Muscle layer of duodenum (tissue), 2 donors: ENCODE data around the gene ZNF750.

ENCODE experiments used
- H3K27ac ChIP-seq: one replicate; pipeline ENCODE4 v1.7.0; 2013; ENCODE audit warnings: mild to moderate bottlenecking, low read length
- H3K27me3 ChIP-seq: one replicate; pipeline ENCODE4 v1.7.0; 2013; ENCODE audit warnings: low read depth, mild to moderate bottlenecking, control low read depth, low read length
- H3K36me3 ChIP-seq, 2 donors: one replicate each; pipeline ENCODE4 v1.7.0; 2013; ENCODE audit warnings: low read length in 2 of 2, control low read depth in 1 of 2, mild to moderate bottlenecking in 1 of 2; ENCODE audit not compliant: insufficient read depth in 2 of 2, control insufficient read depth in 1 of 2
- H3K4me1 ChIP-seq, 2 donors: one replicate each; pipeline ENCODE4 v1.7.0; 2013; ENCODE audit warnings: low read length in 2 of 2, mild to moderate bottlenecking in 2 of 2, control low read depth in 1 of 2, moderate library complexity in 1 of 2; ENCODE audit not compliant: insufficient read depth in 2 of 2, control insufficient read depth in 1 of 2
- H3K4me3 ChIP-seq, 2 donors: one replicate each; pipeline ENCODE4 v1.7.0; 2013; ENCODE audit warnings: low read length in 2 of 2, low read depth in 1 of 2, mild to moderate bottlenecking in 1 of 2
- H3K9me3 ChIP-seq, 2 donors: one replicate each; pipeline ENCODE4 v1.7.0; 2013; ENCODE audit warnings: low read length in 2 of 2, control low read depth in 1 of 2, mild to moderate bottlenecking in 1 of 2; ENCODE audit not compliant: control insufficient read depth in 1 of 2
- donor health status: healthy.

Gene ZNF750

GRCh38 chr17:82814834-82815233, 25.0 kb downstream of the ZNF750 start:
- Histone ChIP-seq H3K36me3 (peaks cover 6 to 77% of the 10 kb centered on the region in 2 donors), H3K27ac (no peak overlapping the region)

GRCh38 chr17:82813299-82814051, 26.3 kb downstream of the ZNF750 start:
- peaks cover 6 to 71% of the 10 kb centered on the region in 2 donors for H3K36me3 ChIP-seq
- H3K27me3 ChIP-seq, result no peaks in the 10 kb centered on the region
- H3K27ac ChIP-seq, result no peak overlapping the region
- no peak overlapping the region for H3K4me3 ChIP-seq
- no peaks in the 10 kb centered on the region for H3K4me1 ChIP-seq
- no peaks in the 10 kb centered on the region for H3K9me3 ChIP-seq

More at GRCh38 chr17:82814834-82815233, 25.0 kb downstream of the ZNF750 start:
- H3K9me3 ChIP-seq, result peaks cover 0 to 6% of the 10 kb centered on the region in 2 donors
- no peak overlapping the region for H3K4me3 ChIP-seq
- no peaks in the 10 kb centered on the region for H3K4me1 ChIP-seq
- no peaks in the 10 kb centered on the region for H3K27me3 ChIP-seq

- peaks cover 6 to 68% of the 10 kb centered on the region in 2 donors for H3K36me3 ChIP-seq
These were observed 27.2 kb downstream of the ZNF750 start for GRCh38 chr17:82812601-82813000.

GRCh38 chr17:82812058-82812457, 27.8 kb downstream of the ZNF750 start:
- H3K9me3 ChIP-seq, result no peaks in the 10 kb centered on the region
- H3K27ac ChIP-seq, result no peak overlapping the region
- no peak overlapping the region for H3K4me3 ChIP-seq
- no peaks in the 10 kb centered on the region for H3K27me3 ChIP-seq
- H3K36me3 ChIP-seq, result peaks cover 6 to 64% of the 10 kb centered on the region in 2 donors
- H3K4me1 ChIP-seq, result no peaks in the 10 kb centered on the region

More at GRCh38 chr17:82812601-82813000, 27.2 kb downstream of the ZNF750 start:
- no peak overlapping the region for H3K4me3 ChIP-seq
- no peak overlapping the region for H3K27ac ChIP-seq
- H3K4me1 ChIP-seq, result no peaks in the 10 kb centered on the region
- no peaks in the 10 kb centered on the region for H3K9me3 ChIP-seq
- no peaks in the 10 kb centered on the region for H3K27me3 ChIP-seq

GRCh38 chr17:82810644-82811430, 29.0 kb downstream of the ZNF750 start:
- Histone ChIP-seq H3K36me3 (peaks cover 0 to 66% of the 10 kb centered on the region in 2 donors), H3K27me3 (no peaks in the 10 kb centered on the region), H3K27ac (no peak overlapping the region), H3K4me3 (no peak overlapping the region), H3K4me1 (peaks cover 0 to 2% of the 10 kb centered on the region in 2 donors), H3K9me3 (no peaks in the 10 kb centered on the region)

- Histone ChIP-seq H3K4me1 (peaks cover 0 to 2% of the 10 kb centered on the region in 2 donors), H3K36me3 (peaks cover 0 to 53% of the 10 kb centered on the region in 2 donors), H3K27me3 (no peaks in the 10 kb centered on the region), H3K27ac (no peak overlapping the region), H3K9me3 (no peaks in the 10 kb centered on the region), H3K4me3 (no peak overlapping the region)
These were observed 30.6 kb downstream of the ZNF750 start for GRCh38 chr17:82808921-82809905.

GRCh38 chr17:82808006-82808405, 31.8 kb downstream of the ZNF750 start:
- no peak overlapping the region for H3K27ac ChIP-seq
- no peaks in the 10 kb centered on the region for H3K27me3 ChIP-seq
- peaks cover 0 to 2% of the 10 kb centered on the region in 2 donors for H3K4me1 ChIP-seq
- H3K36me3 ChIP-seq, result peaks cover 0 to 43% of the 10 kb centered on the region in 2 donors
- no peak overlapping the region for H3K4me3 ChIP-seq
- H3K9me3 ChIP-seq, result no peaks in the 10 kb centered on the region

GRCh38 chr17:82807562-82807961, 32.3 kb downstream of the ZNF750 start:
- Histone ChIP-seq H3K27me3 (no peaks in the 10 kb centered on the region), H3K4me3 (no peak overlapping the region), H3K9me3 (no peaks in the 10 kb centered on the region), H3K27ac (no peak overlapping the region), H3K4me1 (peaks cover 0 to 2% of the 10 kb centered on the region in 2 donors), H3K36me3 (peaks cover 0 to 43% of the 10 kb centered on the region in 2 donors)

- H3K27me3 ChIP-seq, result no peaks in the 10 kb centered on the region
- no peaks in the 10 kb centered on the region for H3K9me3 ChIP-seq
- no peak overlapping the region for H3K4me3 ChIP-seq
- peaks cover 0 to 43% of the 10 kb centered on the region in 2 donors for H3K36me3 ChIP-seq
- H3K4me1 ChIP-seq, result peaks cover 0 to 2% of the 10 kb centered on the region in 2 donors
- H3K27ac ChIP-seq, result no peak overlapping the region
These were observed 32.7 kb downstream of the ZNF750 start for GRCh38 chr17:82807101-82807500.

- Histone ChIP-seq H3K4me1 (peaks cover 0 to 2% of the 10 kb centered on the region in 2 donors), H3K36me3 (peaks cover 0 to 38% of the 10 kb centered on the region in 2 donors), H3K27ac (no peak overlapping the region), H3K9me3 (no peaks in the 10 kb centered on the region), H3K4me3 (no peak overlapping the region), H3K27me3 (no peaks in the 10 kb centered on the region)
These were observed 33.2 kb downstream of the ZNF750 start for GRCh38 chr17:82806645-82807044.
